ENCODE data around the gene MCAT. TPM values are rescaled to one million over a fixed set of nuclear protein-coding genes. Genes with fewer than 3 reads are reported as not detected.

Gene MCAT
- total RNA-seq, 1 experiment from 2014 or later = 14.7 TPM

GRCh38 chr22:43173566-43173965 lies 30.4 kb upstream of the MCAT start:
- DNase-seq (ENCODE audit: low read depth) = no peak

GRCh38 chr22:43172191-43172590 lies 29.0 kb upstream of the MCAT start:
- DNase-seq (ENCODE audit: low read depth) = no peak

- DNase-seq (ENCODE audit: low read depth) = no peak
Observed at GRCh38 chr22:43171607-43172006, 28.4 kb upstream of the MCAT start.

DNA sequence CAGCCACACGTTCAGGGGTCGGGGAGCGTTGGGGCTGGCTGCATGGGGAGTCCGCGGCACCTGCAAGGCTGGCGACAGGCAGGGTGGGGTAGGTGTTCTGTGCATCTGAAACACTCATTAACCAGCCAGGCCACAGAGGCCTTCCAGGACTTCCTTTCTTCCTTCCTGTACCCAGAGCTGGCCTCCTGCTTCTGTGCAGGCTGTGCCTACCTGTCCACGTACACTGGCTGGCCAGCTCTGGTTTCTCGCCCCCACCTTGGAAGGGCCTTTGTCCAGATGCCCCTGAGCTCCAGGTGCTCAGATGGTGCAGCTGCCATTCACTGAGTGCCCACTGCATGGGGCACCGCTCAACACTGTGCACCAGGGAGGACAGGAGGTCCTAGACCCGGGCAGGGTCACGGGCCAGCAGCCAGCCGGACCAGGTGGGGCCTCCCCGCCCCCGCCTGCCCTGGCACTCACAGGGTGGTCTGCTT lies 27.9 kb upstream of the MCAT start:
- DNase-seq (ENCODE audit: low read depth) = no peak

DNA sequence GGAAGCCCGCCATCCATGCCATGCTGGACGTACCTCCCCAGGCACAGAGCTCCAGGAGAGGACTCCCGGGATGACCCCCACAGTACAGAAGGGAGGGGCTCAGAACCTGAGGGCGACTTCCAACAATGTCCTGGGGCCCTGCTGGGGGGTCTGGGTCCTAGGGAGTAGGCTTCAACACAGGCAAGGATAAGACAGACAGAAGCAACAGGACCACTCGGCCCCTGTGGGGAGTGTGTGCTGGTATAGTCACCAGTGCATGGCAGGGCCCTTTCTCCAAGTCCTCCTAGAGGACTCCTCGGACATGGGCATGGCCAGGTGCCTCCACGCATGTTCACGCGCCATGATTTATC lies 26.9 kb upstream of the MCAT start:
- DNase-seq (ENCODE audit: low read depth) = no peak

- DNase-seq (ENCODE audit: low read depth) = no peak
Observed at GRCh38 chr22:43169310-43170130, 26.3 kb upstream of the MCAT start.

DNA sequence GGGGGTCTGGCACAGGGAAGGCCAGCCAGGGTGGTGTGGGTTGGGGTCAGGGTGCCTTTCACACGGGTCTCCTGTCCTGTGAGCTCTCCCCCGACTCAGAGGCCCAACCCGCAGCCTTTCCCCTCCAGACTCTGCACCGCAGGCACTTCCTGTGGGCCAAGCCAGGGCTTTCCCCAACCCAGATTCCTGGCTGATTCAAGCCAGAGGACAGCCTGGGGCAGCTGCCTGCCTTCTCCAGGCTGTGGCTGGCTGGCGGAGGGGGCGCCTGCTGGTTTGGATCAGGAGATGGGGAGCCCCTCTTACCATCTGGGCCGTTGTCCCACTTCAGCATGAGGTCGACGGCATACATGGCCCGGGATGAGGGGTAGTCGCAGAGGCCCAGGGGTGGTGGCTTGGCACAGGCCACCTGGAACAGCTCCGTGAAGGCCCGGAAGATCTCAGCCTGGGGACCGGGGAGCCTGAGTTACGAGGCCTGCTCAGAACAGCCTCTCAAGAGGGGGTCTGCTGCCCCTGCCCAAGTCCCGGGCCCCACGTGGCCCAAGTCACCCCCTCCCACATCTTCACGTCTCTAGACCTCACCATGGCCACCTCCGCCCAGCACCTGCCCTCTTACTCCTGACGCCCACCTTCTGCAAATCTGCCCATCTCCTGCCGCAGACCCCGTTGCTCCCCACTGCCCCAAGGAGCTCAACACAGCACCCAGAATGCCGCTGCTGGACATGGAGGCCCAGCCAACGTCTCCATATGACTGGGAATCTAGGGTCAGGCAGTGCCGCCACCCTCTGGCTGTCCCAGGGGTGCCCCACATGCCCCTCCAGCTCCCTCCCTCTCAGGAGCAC lies 25.5 kb upstream of the MCAT start:
- DNase-seq (ENCODE audit: low read depth) = peak; percentile 22

DNA sequence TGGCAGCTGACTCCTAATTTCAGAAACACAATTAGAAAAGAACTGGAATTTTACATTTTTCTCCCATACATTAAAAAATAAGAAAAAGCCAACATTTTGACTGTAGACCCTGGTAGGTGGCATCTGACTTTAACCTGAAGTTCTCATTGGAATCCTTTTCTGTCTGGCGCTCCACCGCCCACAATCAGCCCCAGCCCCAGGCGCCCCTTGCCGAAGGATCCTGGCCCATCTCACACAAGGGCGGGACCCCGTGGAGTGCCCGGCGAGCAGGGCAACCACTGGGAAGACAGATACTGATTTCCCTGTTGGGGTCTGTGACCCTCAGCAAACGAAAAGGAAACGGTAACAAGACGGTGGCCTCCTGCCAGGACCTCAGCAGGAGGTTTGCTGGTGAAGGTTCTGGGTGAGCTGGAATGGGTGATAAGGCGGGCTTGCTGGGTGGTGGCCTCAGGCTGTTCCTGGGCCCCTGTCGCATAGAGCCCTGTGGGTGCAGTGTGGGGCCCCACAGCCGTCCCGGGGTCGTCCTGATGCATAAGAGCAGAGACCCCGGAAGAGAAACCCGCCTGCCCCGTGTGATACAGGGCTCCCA lies 23.9 kb upstream of the MCAT start:
- DNase-seq (ENCODE audit: low read depth) = no peak

GRCh38 chr22:43166132-43166930 lies 23.1 kb upstream of the MCAT start:
- DNase-seq (ENCODE audit: low read depth) = no peak

DNA sequence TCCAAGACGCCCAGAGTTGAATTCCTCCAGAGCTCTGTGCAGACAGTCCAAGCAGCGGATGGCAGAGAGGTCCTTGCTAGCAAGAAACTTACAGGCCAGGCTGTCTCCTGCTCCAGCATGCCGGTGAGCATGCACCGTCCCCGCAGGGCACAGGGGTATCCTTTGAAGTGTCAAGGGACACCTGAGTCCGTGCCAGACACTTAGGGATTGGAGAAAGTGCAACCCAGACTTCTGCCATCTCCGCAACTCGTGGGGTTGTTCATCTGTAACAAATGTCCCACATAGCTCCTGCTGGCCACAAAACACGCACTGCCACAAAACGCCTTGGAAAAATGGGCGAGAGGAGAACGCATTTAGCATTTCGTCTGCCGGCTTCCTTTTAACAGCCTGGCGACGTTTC lies 21.4 kb upstream of the MCAT start:
- DNase-seq (ENCODE audit: low read depth) = no peak

GRCh38 chr22:43163241-43163795 lies 20.1 kb upstream of the MCAT start:
- DNase-seq (ENCODE audit: low read depth) = no peak

GRCh38 chr22:43162412-43163150 lies 19.4 kb upstream of the MCAT start:
- DNase-seq (ENCODE audit: low read depth) = no peak

- no peak for DNase-seq (ENCODE audit: low read depth)
Observed at GRCh38 chr22:43160497-43161126, 17.4 kb upstream of the MCAT start.

- no peak for DNase-seq (ENCODE audit: low read depth)
Observed at GRCh38 chr22:43159484-43160178, 16.4 kb upstream of the MCAT start.

DNA sequence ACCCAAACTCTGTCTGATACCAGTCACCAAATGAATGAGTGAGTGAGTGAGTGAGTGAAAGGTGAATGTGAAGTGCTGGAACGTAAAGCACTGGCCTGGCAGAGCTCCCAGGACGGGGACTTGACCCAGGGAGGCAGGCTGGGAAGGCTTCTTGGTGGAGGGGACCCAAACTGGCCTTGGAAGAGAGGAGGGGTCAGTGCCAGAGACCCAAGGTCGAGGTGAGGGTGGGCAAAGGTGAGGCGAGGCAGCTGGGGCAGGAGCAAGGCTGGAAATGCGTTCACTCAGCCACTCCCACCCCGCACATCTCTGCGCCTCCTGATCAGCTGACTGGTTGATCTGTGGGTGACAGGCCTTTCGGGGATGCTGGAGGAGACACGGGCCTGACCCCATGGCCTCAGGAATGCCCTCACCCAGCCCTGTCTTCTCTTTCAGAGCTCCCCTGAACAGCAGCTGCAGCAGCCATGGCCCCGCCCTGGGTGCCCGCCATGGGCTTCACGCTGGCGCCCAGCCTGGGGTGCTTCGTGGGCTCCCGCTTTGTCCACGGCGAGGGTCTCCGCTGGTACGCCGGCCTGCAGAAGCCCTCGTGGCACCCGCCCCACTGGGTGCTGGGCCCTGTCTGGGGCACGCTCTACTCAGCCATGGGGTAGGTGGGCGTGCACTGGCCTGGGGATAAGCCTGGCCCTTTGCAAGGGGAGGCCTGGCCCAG lies 15.7 kb upstream of the MCAT start:
- DNase-seq (ENCODE audit: low read depth) = no peak

- DNase-seq (ENCODE audit: low read depth) = no peak
Observed at GRCh38 chr22:43157874-43158546, 14.8 kb upstream of the MCAT start.

- no peak for DNase-seq (ENCODE audit: low read depth)
Observed at GRCh38 chr22:43156413-43156812, 13.2 kb upstream of the MCAT start.

GRCh38 chr22:43155789-43156188 lies 12.6 kb upstream of the MCAT start:
- DNase-seq (ENCODE audit: low read depth) = no peak
